Activated naive CD4-positive, alpha-beta T cell treated with anti-CD3 and anti-CD28 coated beads, Interleukin-2, amount 50 U/mL, for 72 hours (primary cell): ENCODE data around the gene HNF1A. TPM values are rescaled to one million over a fixed set of nuclear protein-coding genes. Genes with fewer than 3 reads are reported as not detected.
A peak's percentile ranks its signal among the peaks of the same experiment; 100 is the strongest.

Experiments used
- ATAC-seq, 2 donors: fragments of 150-1000 bp; cut with Tn5 transposase; 2 replicates each; pipeline ENCODE4 v1.10.0; 2021; ENCODE audit warnings: mild to moderate bottlenecking in 2 of 2, moderate library complexity in 2 of 2
- DNase-seq, 2 donors: peaks; one replicate each; pipeline ENCODE4 v3.0.0; 2021 to 2022; ENCODE audit warnings: low spot score in 2 of 2
- H3K27ac Mint-ChIP-seq, 2 donors: one replicate each; pipeline ENCODE4 v1.8.0; 2022; ENCODE audit warnings: mild to moderate bottlenecking in 2 of 2, mixed read lengths in 2 of 2
- H3K36me3 Mint-ChIP-seq, 2 donors: one replicate each; pipeline ENCODE4 v1.8.0; 2022; ENCODE audit warnings: mixed read lengths in 2 of 2
- H3K9me3 Mint-ChIP-seq, 2 donors: one replicate each; pipeline ENCODE4 v1.8.0; 2022; ENCODE audit warnings: mixed read lengths in 2 of 2
- total RNA-seq, 2 donors: library from RNA; stranded (reverse); gene quantifications; one replicate each; pipeline ENCODE4 v1.2.3, GENCODE V29; 2022

Gene HNF1A
- total RNA-seq, 2 donors from 2014 or later = not detected

GRCh38 chr12:121015825-121016766 is 37.8 kb downstream of the HNF1A start, which contains the start of gene C12orf43:
Gene C12orf43 (minus strand): TSS chr12:121016487. CDS start chr12:121016474, 13 bp downstream.
- peaks cover 16 to 20% of the 10 kb centered on the region in 2 donors for H3K36me3 Mint-ChIP-seq
- no peaks in the 10 kb centered on the region for H3K9me3 Mint-ChIP-seq
- DNase-seq (peak; percentile 92), ATAC-seq (peak; percentile 99)
- H3K27ac Mint-ChIP-seq = peak within 1 kb of the TSS; percentile 92 to 96

GRCh38 chr12:121017966-121018491 is 39.7 kb downstream of the HNF1A start:
- peaks cover 9 to 11% of the 10 kb centered on the region in 2 donors for H3K36me3 Mint-ChIP-seq
- no peak overlapping the region for H3K27ac Mint-ChIP-seq
- ATAC-seq = no peak
- no peaks in the 10 kb centered on the region for H3K9me3 Mint-ChIP-seq
- no peak for DNase-seq

GRCh38 chr12:121018860-121019617 is 40.7 kb downstream of the HNF1A start:
- ATAC-seq = no peak
- H3K27ac Mint-ChIP-seq = no peak overlapping the region
- no peak for DNase-seq
- H3K36me3 Mint-ChIP-seq = peaks cover 9 to 11% of the 10 kb centered on the region in 2 donors
- no peaks in the 10 kb centered on the region for H3K9me3 Mint-ChIP-seq

GRCh38 chr12:121021754-121022153 is 43.4 kb downstream of the HNF1A start:
- DNase-seq (no peak), ATAC-seq (no peak)
- Mint-ChIP-seq H3K36me3 (no peaks in the 10 kb centered on the region), H3K9me3 (no peaks in the 10 kb centered on the region), H3K27ac (no peak overlapping the region)

- Mint-ChIP-seq H3K9me3 (no peaks in the 10 kb centered on the region), H3K36me3 (no peaks in the 10 kb centered on the region), H3K27ac (no peak overlapping the region)
- ATAC-seq (no peak), DNase-seq (no peak)
Observed at GRCh38 chr12:121022713-121023112, 44.4 kb downstream of the HNF1A start.

- H3K9me3 Mint-ChIP-seq = no peaks in the 10 kb centered on the region
- H3K27ac Mint-ChIP-seq = no peak overlapping the region
- ATAC-seq (no peak), DNase-seq (no peak)
- no peaks in the 10 kb centered on the region for H3K36me3 Mint-ChIP-seq
Observed at GRCh38 chr12:121023799-121024198, 45.5 kb downstream of the HNF1A start.

GRCh38 chr12:121025442-121026226 is 47.3 kb downstream of the HNF1A start:
- no peak for ATAC-seq
- Mint-ChIP-seq H3K27ac (peak overlapping the region in 1 of 2 donors; percentile 59), H3K36me3 (no peaks in the 10 kb centered on the region), H3K9me3 (no peaks in the 10 kb centered on the region)
- DNase-seq = no peak

GRCh38 chr12:121026274-121027045 is 48.1 kb downstream of the HNF1A start:
- no peaks in the 10 kb centered on the region for H3K9me3 Mint-ChIP-seq
- H3K27ac Mint-ChIP-seq = peak overlapping the region in 1 of 2 donors; percentile 59
- H3K36me3 Mint-ChIP-seq = no peaks in the 10 kb centered on the region
- ATAC-seq (no peak), DNase-seq (no peak)

- Mint-ChIP-seq H3K36me3 (no peaks in the 10 kb centered on the region), H3K27ac (no peak overlapping the region), H3K9me3 (no peaks in the 10 kb centered on the region)
- no peak for ATAC-seq
- DNase-seq = no peak
Observed at GRCh38 chr12:121030576-121031212, 52.4 kb downstream of the HNF1A start.

GRCh38 chr12:121033625-121034349 is 55.4 kb downstream of the HNF1A start:
- H3K27ac Mint-ChIP-seq = peak overlapping the region; percentile 72 to 81
- peak; percentile 50 to 74 for DNase-seq
- no peaks in the 10 kb centered on the region for H3K9me3 Mint-ChIP-seq
- ATAC-seq = peak; percentile 84 to 85
- H3K36me3 Mint-ChIP-seq = no peaks in the 10 kb centered on the region

GRCh38 chr12:121034616-121035305 is 56.4 kb downstream of the HNF1A start:
- no peaks in the 10 kb centered on the region for H3K36me3 Mint-ChIP-seq
- ATAC-seq = no peak
- no peaks in the 10 kb centered on the region for H3K9me3 Mint-ChIP-seq
- peak overlapping the region; percentile 69 to 81 for H3K27ac Mint-ChIP-seq
- no peak for DNase-seq

- peak; percentile 46 to 63 for DNase-seq
- Mint-ChIP-seq H3K36me3 (no peaks in the 10 kb centered on the region), H3K9me3 (no peaks in the 10 kb centered on the region), H3K27ac (peak overlapping the region; percentile 74 to 93)
- peak; percentile 65 to 67 for ATAC-seq
Observed at GRCh38 chr12:121036810-121037326, 58.5 kb downstream of the HNF1A start.

- Mint-ChIP-seq H3K27ac (peak within 1 kb of the TSS; percentile 59 to 82), H3K36me3 (no peaks in the 10 kb centered on the region), H3K9me3 (no peaks in the 10 kb centered on the region)
- DNase-seq = peak; percentile 51 to 64
- ATAC-seq = peak; percentile 53 to 57
Observed at GRCh38 chr12:121038861-121039668, 60.7 kb downstream of the HNF1A start, which contains the start of gene OASL. Gene OASL (minus strand): TSS chr12:121039246. CDS start chr12:121038971, 275 bp downstream.
